Lung microvascular endothelial cell (primary cell): ENCODE data around the gene MRPS14. TPM values are rescaled to one million over a fixed set of nuclear protein-coding genes. Genes with fewer than 3 reads are reported as not detected.

ENCODE experiments used
- total RNA-seq: library from RNA; depleted of rRNA; stranded (reverse); fragments of >200 nt; gene quantifications from 2 replicates; pipeline ENCODE4 v1.2.1, GENCODE V29; 2014

Gene MRPS14
- total RNA-seq, 1 donor from 2014 or later, result 33.9 TPM

Other genes with a start within 250 kb of the MRPS14 start
- gene CACYBP, start 23.5 kb downstream of the MRPS14 start, total RNA-seq, result 205 and 267 TPM in 2 replicates
- under 0.01 TPM in 1 of 2 replicates, not detected in the other for gene TNN, start 44.4 kb upstream of the MRPS14 start, total RNA-seq
- gene KIAA0040, start 169.4 kb upstream of the MRPS14 start, total RNA-seq, result 4.2 and 11.6 TPM in 2 replicates